Breast epithelium (tissue), 4 donors: ENCODE measurements around the gene MAMDC4. TPM values are rescaled to one million over a fixed set of nuclear protein-coding genes. Genes with fewer than 3 reads are reported as not detected.
"Not testable (repeated sequence)": the region's sequence is repeated elsewhere in the genome, so short reads cannot be mapped to it uniquely, and the experiment has no call there.

ENCODE experiments used
- DNase-seq, 2 donors: peaks; one replicate each; pipeline ENCODE4 v3.0.0-alpha.2; 2019; ENCODE audit warnings: low spot score in 2 of 2
- H3K27ac ChIP-seq, 2 donors: fragments of 200-600 bp; sonication (generic) in 1 of 2; one replicate each; pipeline ENCODE4 v1.5.1; 2016 to 2019; ENCODE audit warnings: mild to moderate bottlenecking in 1 of 2
- H3K27me3 ChIP-seq, 2 donors: fragments of 200-600 bp; sonication (generic) in 1 of 2; one replicate each; pipeline versions ENCODE4 v1.5.1 to v1.6.0; 2017 to 2019; ENCODE audit warnings: control low read depth in 1 of 2, mild to moderate bottlenecking in 1 of 2
- H3K36me3 ChIP-seq: fragments of 200-600 bp; one replicate; pipeline ENCODE4 v1.5.1; 2019
- H3K4me1 ChIP-seq, 2 donors: fragments of 200-600 bp; sonication (generic); one replicate each; pipeline ENCODE4 v1.5.1; 2016 to 2019; ENCODE audit warnings: control low read depth in 1 of 2
- H3K4me3 ChIP-seq, 3 donors: fragments of 200-600 bp; sonication (generic); 1 replicate in 2 of 3; 2 replicates in 1 of 3; pipeline ENCODE4 v1.5.1; 2016 to 2019; ENCODE audit warnings: mild to moderate bottlenecking in 3 of 3, moderate library complexity in 2 of 3
- H3K9me3 ChIP-seq, 2 donors: fragments of 200-600 bp; sonication (generic) in 1 of 2; one replicate each; pipeline ENCODE4 v1.5.1; 2016 to 2019; ENCODE audit warnings: control low read depth in 1 of 2
- POLR2A ChIP-seq: fragments of 450-650 bp; IDR thresholded peaks from one replicate; pipeline ENCODE4 v1.6.1; 2016; ENCODE audit warnings: antibody characterized with exemption, mild to moderate bottlenecking, moderate library complexity
- POLR2AphosphoS5 ChIP-seq, 3 donors: sonication (generic); formaldehyde crosslinking; IDR thresholded peaks; one replicate each; pipeline ENCODE4 v1.6.1; 2017; ENCODE audit warnings: antibody characterized with exemption in 3 of 3
- intact Hi-C: fragments of 100-400 bp; cut with DNase I; formaldehyde crosslinking; loops from one replicate; pipeline ENCODE4 v1.15.1; 2023; ENCODE audit warnings: low total_unique reads
- total RNA-seq, 3 donors: library from RNA; depleted of rRNA; stranded (reverse); fragments of >200 nt; gene quantifications; one replicate each; pipeline ENCODE4 v1.1.0, GENCODE V29; 2016
- TF ChIP-seq, protein P1 (sequence below), 3 donors: fragments of 450-650 bp; IDR thresholded peaks; one replicate each; pipeline ENCODE4 v1.5.1; 2016 to 2017; ENCODE audit warnings: antibody characterized with exemption in 3 of 3, mild to moderate bottlenecking in 3 of 3, moderate library complexity in 3 of 3

The MAMDC4 gene
- total RNA-seq, 3 donors from 2014 or later, result 0.64 to 5.6 (median 3.4) TPM

- intact Hi-C loops, result no loop called here
Measured at GRCh38 chr9:136829412-136829811, 22.7 kb upstream of the MAMDC4 start.

GRCh38 chr9:136829981-136830885, 21.9 kb upstream of the MAMDC4 start:
- Histone ChIP-seq H3K27me3 (no peaks in the 10 kb centered on the region), H3K4me3 (no peak overlapping the region), H3K9me3 (no peaks in the 10 kb centered on the region), H3K27ac (no peak overlapping the region), H3K4me1 (no peaks in the 10 kb centered on the region), H3K36me3 (peaks cover 16% of the 10 kb centered on the region)
- intact Hi-C loops, result no loop called here
- TF ChIP-seq POLR2AphosphoS5 (IDR thresholded peaks at IDR 0.05), result no peak
- TF ChIP-seq, protein P1, sequence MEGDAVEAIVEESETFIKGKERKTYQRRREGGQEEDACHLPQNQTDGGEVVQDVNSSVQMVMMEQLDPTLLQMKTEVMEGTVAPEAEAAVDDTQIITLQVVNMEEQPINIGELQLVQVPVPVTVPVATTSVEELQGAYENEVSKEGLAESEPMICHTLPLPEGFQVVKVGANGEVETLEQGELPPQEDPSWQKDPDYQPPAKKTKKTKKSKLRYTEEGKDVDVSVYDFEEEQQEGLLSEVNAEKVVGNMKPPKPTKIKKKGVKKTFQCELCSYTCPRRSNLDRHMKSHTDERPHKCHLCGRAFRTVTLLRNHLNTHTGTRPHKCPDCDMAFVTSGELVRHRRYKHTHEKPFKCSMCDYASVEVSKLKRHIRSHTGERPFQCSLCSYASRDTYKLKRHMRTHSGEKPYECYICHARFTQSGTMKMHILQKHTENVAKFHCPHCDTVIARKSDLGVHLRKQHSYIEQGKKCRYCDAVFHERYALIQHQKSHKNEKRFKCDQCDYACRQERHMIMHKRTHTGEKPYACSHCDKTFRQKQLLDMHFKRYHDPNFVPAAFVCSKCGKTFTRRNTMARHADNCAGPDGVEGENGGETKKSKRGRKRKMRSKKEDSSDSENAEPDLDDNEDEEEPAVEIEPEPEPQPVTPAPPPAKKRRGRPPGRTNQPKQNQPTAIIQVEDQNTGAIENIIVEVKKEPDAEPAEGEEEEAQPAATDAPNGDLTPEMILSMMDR (IDR thresholded peaks at IDR 0.05), result no peak
- TF ChIP-seq POLR2A, result no peak
- no peak for DNase-seq

More at GRCh38 chr9:136829412-136829811, 22.7 kb upstream of the MAMDC4 start:
- Histone ChIP-seq H3K4me1 (no peaks in the 10 kb centered on the region), H3K4me3 (no peak overlapping the region), H3K27me3 (no peaks in the 10 kb centered on the region), H3K27ac (no peak overlapping the region), H3K9me3 (no peaks in the 10 kb centered on the region), H3K36me3 (peaks cover 16% of the 10 kb centered on the region)
- TF ChIP-seq, protein P1 (IDR thresholded peaks at IDR 0.05), result no peak
- TF ChIP-seq POLR2A (no peak), POLR2AphosphoS5 (IDR thresholded peaks at IDR 0.05) (no peak)
- DNase-seq, result no peak

DNA sequence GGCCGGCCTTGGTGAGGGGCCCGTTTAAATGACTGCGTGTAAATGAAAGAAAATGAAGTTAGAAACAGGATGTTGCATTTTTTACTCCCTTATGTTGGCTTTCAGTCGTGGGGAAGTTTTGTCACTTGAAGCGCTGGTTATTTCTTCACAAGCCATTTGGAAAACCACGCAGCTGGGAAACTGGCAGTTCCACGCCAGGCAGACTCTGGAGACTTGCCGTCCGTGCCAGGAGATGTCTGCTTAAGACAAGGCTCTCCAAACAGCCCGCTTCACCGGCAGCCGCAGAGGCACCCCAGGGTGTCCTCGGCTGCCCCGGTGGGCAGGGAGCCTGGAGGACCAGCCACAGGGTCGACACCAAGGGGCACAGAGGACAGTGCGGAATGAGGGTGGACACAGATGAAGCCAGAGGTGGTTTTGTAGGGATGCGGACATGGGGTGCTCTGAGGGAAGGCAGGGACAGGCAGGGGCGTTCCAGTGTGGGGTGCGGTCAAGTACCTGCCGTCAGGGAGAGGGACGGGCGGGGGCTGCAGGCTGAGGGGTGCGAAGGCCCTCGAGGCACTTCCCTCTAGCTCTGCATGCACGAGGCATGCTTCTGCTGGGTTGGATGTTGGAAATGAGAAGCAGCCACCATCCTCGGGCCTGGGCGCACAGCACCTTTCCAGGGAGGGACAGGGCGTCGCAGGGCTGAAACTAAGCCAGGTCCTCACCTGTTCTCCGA, 21.0 kb upstream of the MAMDC4 start:
- Histone ChIP-seq H3K9me3 (no peaks in the 10 kb centered on the region), H3K36me3 (peaks cover 10% of the 10 kb centered on the region), H3K27me3 (no peaks in the 10 kb centered on the region), H3K27ac (no peak overlapping the region), H3K4me3 (no peak overlapping the region), H3K4me1 (no peaks in the 10 kb centered on the region)
- intact Hi-C loops, result no loop called here
- no peak for DNase-seq
- TF ChIP-seq, protein P1 (IDR thresholded peaks at IDR 0.05), result no peak
- TF ChIP-seq POLR2AphosphoS5 (IDR thresholded peaks at IDR 0.05) (no peak), POLR2A (no peak)

GRCh38 chr9:136831720-136832104, 20.4 kb upstream of the MAMDC4 start:
- H3K27me3 ChIP-seq, result no peaks in the 10 kb centered on the region
- no peak for DNase-seq
- H3K36me3 ChIP-seq, result peaks cover 10% of the 10 kb centered on the region
- intact Hi-C loops, result no loop called here
- no peak overlapping the region for H3K27ac ChIP-seq
- H3K4me3 ChIP-seq, result no peak overlapping the region
- no peaks in the 10 kb centered on the region for H3K9me3 ChIP-seq
- H3K4me1 ChIP-seq, result no peaks in the 10 kb centered on the region
- TF ChIP-seq, protein P1 (IDR thresholded peaks at IDR 0.05), result no peak
- TF ChIP-seq POLR2AphosphoS5 (IDR thresholded peaks at IDR 0.05), result no peak

DNA sequence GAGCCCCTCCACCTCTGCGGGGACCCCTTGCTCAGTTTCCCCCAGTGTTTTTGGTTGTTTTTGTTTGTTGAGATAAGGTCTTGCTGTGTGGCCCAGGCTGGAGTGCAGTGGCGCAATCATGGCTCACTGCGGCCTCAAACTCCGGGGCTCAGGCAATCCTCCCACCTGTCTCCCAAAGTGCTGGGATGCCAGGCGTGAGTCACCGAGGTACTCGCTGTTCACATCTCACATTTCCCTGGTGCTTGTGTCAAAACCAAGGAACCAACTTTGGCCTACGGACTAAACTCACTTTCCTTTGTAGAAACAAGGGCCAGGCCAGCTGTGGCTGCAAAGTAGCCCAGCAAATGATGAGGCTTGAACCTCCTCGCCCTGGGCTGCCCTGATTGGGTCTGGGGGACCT, 19.6 kb upstream of the MAMDC4 start:
- no peaks in the 10 kb centered on the region for H3K4me1 ChIP-seq
- no peaks in the 10 kb centered on the region for H3K9me3 ChIP-seq
- no peak for DNase-seq
- no peak overlapping the region for H3K27ac ChIP-seq
- no peaks in the 10 kb centered on the region for H3K27me3 ChIP-seq
- intact Hi-C loops, result no loop called here
- TF ChIP-seq POLR2AphosphoS5 (IDR thresholded peaks at IDR 0.05) (no peak), POLR2A (no peak)
- TF ChIP-seq, protein P1 (IDR thresholded peaks at IDR 0.05), result no peak
- H3K36me3 ChIP-seq, result peaks cover 10% of the 10 kb centered on the region
- H3K4me3 ChIP-seq, result no peak overlapping the region

- H3K27ac ChIP-seq, intact Hi-C loops, H3K4me3 ChIP-seq, DNase-seq, H3K9me3 ChIP-seq, H3K4me1 ChIP-seq, H3K36me3 ChIP-seq, H3K27me3 ChIP-seq: not testable (repeated sequence)
Measured at GRCh38 chr9:136833381-136834048, 18.6 kb upstream of the MAMDC4 start.
